Colon (tissue), 2 donors: ENCODE data around the gene RPS6KA5.
"Not testable (repeated sequence)": the region's sequence is repeated elsewhere in the genome, so short reads cannot be mapped to it uniquely, and the experiment has no call there.

Experiments used
- FAIRE-seq: peaks from 2 replicates; lab custom pipeline; 2012; peaks lifted over from hg19 to GRCh38; lab: Jason Lieb, UNC
- donor health status: control.
- donor health status: control.

Gene RPS6KA5

DNA sequence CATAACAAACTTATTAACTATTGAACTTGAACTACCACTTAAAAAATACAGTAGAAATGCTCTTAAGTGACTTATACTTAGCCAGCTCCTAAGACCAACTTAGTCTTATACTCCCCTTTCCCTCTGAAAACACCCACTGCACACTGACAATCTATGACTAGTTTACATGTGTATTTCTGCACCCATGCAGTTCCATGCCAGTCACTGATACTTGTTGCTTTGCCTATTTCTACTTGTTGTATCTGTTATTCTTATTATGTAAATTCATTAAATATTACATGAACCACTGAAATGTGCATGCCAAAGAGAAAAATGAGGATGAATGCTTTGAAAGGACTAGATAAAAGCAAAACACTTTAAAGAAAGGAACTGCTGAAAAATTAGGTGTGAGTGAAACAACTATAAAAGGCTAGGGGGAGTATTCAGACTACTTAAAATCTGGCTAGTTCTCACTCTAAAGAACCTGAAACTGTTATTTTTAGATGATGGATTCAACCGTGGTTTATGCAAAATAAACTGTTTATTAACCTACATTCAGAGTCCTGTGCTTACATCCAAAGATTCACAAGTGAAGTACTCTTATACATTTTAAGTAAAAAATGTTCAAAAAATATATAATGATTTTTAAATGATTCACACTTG is 74.7 kb downstream of the RPS6KA5 start:
- FAIRE-seq, result no peak

GRCh38 chr14:90983560-90983959 is 76.9 kb downstream of the RPS6KA5 start:
- FAIRE-seq, result no peak

GRCh38 chr14:90981636-90982035 is 78.8 kb downstream of the RPS6KA5 start:
- no peak for FAIRE-seq

DNA sequence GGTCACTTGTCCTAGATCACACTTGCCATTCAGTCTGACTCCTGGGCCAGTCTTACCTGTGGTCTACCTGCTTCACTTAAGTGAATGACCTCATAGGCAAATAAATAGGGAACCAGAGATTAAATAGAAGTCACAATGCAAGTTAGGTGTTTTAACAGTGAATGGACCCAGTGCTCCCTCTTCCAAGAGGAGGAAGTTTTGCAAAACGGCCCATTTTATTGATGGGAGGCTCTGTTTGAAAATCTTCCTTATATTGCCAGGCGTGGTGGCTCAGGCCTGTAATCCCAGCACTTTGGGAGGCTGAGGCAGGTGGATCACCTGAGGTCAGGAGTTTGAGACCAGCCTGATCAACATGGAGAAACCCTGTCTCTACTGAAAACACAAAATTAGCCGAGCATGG is 79.8 kb downstream of the RPS6KA5 start:
- not testable (repeated sequence) for FAIRE-seq

DNA sequence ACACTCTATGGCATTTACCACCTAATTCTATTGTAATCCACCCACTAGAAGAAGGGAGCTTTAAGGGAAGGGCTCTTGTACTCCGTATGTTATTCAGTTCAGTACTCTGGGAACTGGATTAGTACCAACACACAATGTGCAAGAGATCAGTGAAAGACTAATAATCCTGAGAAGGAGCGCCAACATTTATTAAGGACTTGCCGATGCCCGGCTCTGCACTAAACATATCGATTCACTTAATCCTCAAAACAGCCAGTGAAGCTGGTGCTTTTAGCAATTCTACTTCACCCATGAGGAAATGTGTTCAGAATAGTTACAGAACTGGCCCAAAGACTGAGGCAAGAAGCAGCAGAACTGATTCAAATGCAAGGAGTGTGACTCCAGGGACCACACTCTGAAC is 80.9 kb downstream of the RPS6KA5 start:
- FAIRE-seq, result no peak

GRCh38 chr14:90976101-90976500 is 84.3 kb downstream of the RPS6KA5 start:
- FAIRE-seq, result peak; percentile 93

GRCh38 chr14:90971687-90972086 is 88.8 kb downstream of the RPS6KA5 start:
- no peak for FAIRE-seq

- FAIRE-seq, result no peak
Observed at GRCh38 chr14:90970167-90970600, 90.3 kb downstream of the RPS6KA5 start.

GRCh38 chr14:90969531-90970166 is 90.8 kb downstream of the RPS6KA5 start:
- FAIRE-seq, result no peak

DNA sequence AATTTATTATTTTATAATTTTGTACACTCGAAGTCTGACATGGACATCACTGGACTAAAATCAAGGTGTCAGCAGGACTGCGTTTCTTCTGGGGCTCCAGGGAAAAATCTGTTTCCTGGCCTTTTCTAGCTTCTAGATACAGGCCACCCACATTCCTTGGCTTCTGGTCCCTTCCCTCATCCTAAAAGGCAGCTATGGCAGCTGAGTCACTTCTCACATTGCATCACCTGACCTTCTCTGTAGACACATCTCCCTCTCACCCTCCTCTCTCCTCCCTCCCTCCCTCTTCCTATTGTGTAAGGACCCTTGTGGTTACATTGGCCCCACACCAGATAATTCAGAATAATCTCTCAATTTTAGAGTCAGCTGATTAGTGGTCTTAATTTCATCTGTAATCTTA is 92.4 kb downstream of the RPS6KA5 start:
- FAIRE-seq, result no peak

- no peak for FAIRE-seq
Observed at GRCh38 chr14:90966493-90966892, 93.9 kb downstream of the RPS6KA5 start.

DNA sequence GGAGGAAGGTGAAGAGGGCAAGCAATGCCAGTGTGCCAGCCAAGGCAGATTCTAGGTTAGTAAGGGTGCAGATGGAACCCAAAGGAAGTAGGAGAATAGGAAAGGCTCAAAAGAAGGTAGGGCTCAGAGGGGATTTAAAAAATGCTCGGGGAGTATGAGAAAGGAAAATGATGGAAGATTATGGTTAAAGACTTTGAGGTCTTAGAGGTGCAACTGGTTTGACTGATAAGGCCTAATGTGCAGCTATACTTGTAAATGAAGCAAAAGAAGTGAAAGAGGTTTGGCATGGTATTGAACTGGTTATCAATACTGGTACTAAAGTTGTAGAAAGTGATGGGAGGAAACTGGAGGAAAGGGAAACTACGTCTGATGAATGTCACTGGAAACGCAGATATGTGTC is 94.7 kb downstream of the RPS6KA5 start:
- no peak for FAIRE-seq

GRCh38 chr14:90963343-90963742 is 97.1 kb downstream of the RPS6KA5 start:
- FAIRE-seq, result no peak

DNA sequence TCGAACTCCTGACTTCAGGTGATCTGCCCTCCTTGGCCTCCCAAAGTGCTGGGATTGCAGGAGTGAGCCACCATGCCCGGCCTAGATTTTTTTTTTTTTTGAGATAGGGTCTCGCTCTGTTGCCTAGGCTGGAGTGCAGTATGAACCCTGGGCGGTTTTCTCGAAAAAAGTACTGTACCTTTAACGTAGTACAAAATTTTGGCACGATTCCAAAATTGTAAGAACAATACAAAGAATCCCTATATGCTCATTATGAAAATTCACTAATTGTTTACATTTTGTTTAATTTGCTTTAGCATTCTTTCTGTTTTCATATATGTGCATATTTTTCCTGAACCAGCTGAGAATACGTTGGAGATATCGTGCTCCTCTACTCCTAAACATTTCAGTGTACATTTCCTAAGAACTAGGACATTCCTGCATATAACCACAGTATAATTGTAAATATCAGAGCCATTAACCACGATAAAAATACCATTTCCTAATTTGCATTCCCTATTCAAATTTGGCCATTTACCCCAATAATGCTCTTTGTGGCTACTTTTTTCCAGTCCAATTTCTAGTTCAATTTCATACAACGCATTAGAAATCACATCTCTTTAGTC is 97.8 kb downstream of the RPS6KA5 start:
- no peak for FAIRE-seq

DNA sequence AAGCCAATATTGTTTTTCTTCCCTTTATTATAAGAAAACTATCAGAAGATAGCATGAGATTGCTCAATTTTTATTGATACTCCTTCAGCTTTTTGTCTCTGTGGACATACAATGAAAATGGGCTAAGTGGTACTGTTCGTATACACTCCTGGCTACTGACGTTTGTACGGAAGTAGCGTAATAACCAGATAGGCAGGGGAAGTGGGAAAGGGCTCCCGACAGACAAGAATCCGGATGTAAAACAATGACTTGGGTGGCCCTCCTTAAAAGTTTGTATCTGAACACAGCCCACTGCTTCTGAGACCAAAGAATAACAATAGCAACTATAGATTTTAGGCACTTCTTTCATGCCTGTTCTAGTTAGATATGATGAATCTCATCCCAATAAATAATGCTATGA is 99.6 kb downstream of the RPS6KA5 start:
- no peak for FAIRE-seq

GRCh38 chr14:90959344-90959743 is 101.1 kb downstream of the RPS6KA5 start:
- no peak for FAIRE-seq

- FAIRE-seq, result no peak
Observed at GRCh38 chr14:90956273-90956672, 104.2 kb downstream of the RPS6KA5 start.

GRCh38 chr14:90953643-90954042 is 106.8 kb downstream of the RPS6KA5 start:
- FAIRE-seq, result not testable (repeated sequence)

GRCh38 chr14:90943367-90943766 is 117.1 kb downstream of the RPS6KA5 start:
- FAIRE-seq, result no peak

DNA sequence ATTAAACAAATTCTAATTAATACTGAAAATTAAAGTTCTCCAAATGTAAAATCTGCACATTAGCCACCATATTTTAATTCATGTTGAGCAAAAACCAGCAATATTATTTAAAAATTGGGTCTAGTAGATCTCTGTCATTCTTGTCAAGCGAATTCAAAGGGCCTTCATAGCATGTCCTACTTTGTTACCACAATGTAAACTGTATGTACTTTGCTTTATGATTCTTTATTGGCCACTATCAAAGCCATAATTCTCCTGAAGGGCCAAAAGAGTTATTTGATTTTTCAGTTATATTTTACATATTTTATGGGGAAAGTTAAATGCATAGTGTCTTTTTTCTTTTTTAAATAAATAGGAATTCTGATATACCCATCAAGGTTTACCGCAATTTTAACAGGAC is 117.9 kb downstream of the RPS6KA5 start:
- no peak for FAIRE-seq

GRCh38 chr14:90941706-90942105 is 118.7 kb downstream of the RPS6KA5 start:
- no peak for FAIRE-seq

DNA sequence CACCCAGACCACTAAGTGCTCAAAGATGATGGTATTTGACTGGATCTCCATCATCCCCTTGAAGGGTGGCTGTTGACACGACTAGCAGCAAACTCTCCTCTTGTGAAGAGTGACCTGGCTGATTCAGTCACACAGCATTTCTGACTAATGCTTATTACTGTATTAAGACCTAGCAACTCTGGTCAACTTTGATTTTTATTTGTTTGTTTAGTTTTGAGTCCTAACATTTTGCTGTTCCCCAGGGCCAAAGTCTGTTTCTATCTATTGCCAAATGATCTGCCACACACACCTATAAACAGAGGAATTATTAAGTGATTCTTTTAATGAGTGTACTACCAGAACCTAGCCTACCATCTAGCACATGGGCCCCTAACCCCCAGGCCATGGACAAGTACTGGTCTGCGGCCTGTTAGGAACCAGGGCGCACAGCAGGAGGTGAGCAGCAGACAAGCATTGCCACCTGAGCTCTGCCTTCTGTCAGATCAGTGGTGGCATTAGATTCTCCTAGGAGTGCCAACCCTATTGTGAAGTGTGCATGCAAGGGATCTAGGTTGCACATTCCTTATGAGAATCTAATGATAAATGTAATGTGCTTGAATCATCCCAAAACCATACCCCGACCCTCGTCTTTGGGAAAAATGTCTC is 120.0 kb downstream of the RPS6KA5 start:
- FAIRE-seq, result no peak

- FAIRE-seq, result not testable (repeated sequence)
Observed at GRCh38 chr14:90939252-90939795, 121.1 kb downstream of the RPS6KA5 start.
